Measurements from ENCODE around the gene SPATA19.

Gene SPATA19

GRCh38 chr11:133833898-133834681 lies 11.2 kb downstream of the SPATA19 start:
- Histone ChIP-seq H3K9ac (ENCODE audit: low read length) (no peak overlapping the region), H3K4me3 (ENCODE audit: low read length) (no peak overlapping the region), H3K4me1 (ENCODE audit: control insufficient read depth, insufficient read depth, low read length) (no peaks in the 10 kb centered on the region), H3K27me3 (ENCODE audit: control insufficient read depth, insufficient read depth, low read length) (peaks cover 9% of the 10 kb centered on the region), H3K9me3 (ENCODE audit: control insufficient read depth, low read length) (no peaks in the 10 kb centered on the region), H3K36me3 (ENCODE audit: control insufficient read depth, insufficient read depth, low read length) (no peaks in the 10 kb centered on the region)

- Histone ChIP-seq H3K27me3 (ENCODE audit: control insufficient read depth, insufficient read depth, low read length) (peaks cover 10% of the 10 kb centered on the region), H3K4me1 (ENCODE audit: control insufficient read depth, insufficient read depth, low read length) (no peaks in the 10 kb centered on the region), H3K36me3 (ENCODE audit: control insufficient read depth, insufficient read depth, low read length) (no peaks in the 10 kb centered on the region), H3K4me3 (ENCODE audit: low read length) (no peak overlapping the region), H3K9ac (ENCODE audit: low read length) (no peak overlapping the region), H3K9me3 (ENCODE audit: control insufficient read depth, low read length) (no peaks in the 10 kb centered on the region)
These were observed 12.1 kb downstream of the SPATA19 start for GRCh38 chr11:133832991-133833897.

- Histone ChIP-seq H3K9me3 (ENCODE audit: control insufficient read depth, low read length) (no peaks in the 10 kb centered on the region), H3K36me3 (ENCODE audit: control insufficient read depth, insufficient read depth, low read length) (no peaks in the 10 kb centered on the region), H3K4me1 (ENCODE audit: control insufficient read depth, insufficient read depth, low read length) (no peaks in the 10 kb centered on the region), H3K4me3 (ENCODE audit: low read length) (no peak overlapping the region), H3K9ac (ENCODE audit: low read length) (no peak overlapping the region), H3K27me3 (ENCODE audit: control insufficient read depth, insufficient read depth, low read length) (peaks cover 12% of the 10 kb centered on the region)
These were observed 13.0 kb downstream of the SPATA19 start for GRCh38 chr11:133832096-133832990.

GRCh38 chr11:133830931-133831907 lies 14.1 kb downstream of the SPATA19 start:
- Histone ChIP-seq H3K4me3 (ENCODE audit: low read length) (no peak overlapping the region), H3K4me1 (ENCODE audit: control insufficient read depth, insufficient read depth, low read length) (no peaks in the 10 kb centered on the region), H3K9ac (ENCODE audit: low read length) (no peak overlapping the region), H3K9me3 (ENCODE audit: control insufficient read depth, low read length) (no peaks in the 10 kb centered on the region), H3K27me3 (ENCODE audit: control insufficient read depth, insufficient read depth, low read length) (peaks cover 12% of the 10 kb centered on the region), H3K36me3 (ENCODE audit: control insufficient read depth, insufficient read depth, low read length) (no peaks in the 10 kb centered on the region)

GRCh38 chr11:133829566-133829965 lies 15.7 kb downstream of the SPATA19 start:
- Histone ChIP-seq H3K9me3 (ENCODE audit: control insufficient read depth, low read length) (no peaks in the 10 kb centered on the region), H3K4me1 (ENCODE audit: control insufficient read depth, insufficient read depth, low read length) (no peaks in the 10 kb centered on the region), H3K27me3 (ENCODE audit: control insufficient read depth, insufficient read depth, low read length) (peaks cover 12% of the 10 kb centered on the region), H3K4me3 (ENCODE audit: low read length) (no peak overlapping the region), H3K9ac (ENCODE audit: low read length) (no peak overlapping the region), H3K36me3 (ENCODE audit: control insufficient read depth, insufficient read depth, low read length) (no peaks in the 10 kb centered on the region)

GRCh38 chr11:133828871-133829270 lies 16.4 kb downstream of the SPATA19 start:
- Histone ChIP-seq H3K4me3 (ENCODE audit: low read length) (no peak overlapping the region), H3K4me1 (ENCODE audit: control insufficient read depth, insufficient read depth, low read length) (no peaks in the 10 kb centered on the region), H3K9ac (ENCODE audit: low read length) (no peak overlapping the region), H3K9me3 (ENCODE audit: control insufficient read depth, low read length) (no peaks in the 10 kb centered on the region), H3K36me3 (ENCODE audit: control insufficient read depth, insufficient read depth, low read length) (no peaks in the 10 kb centered on the region), H3K27me3 (ENCODE audit: control insufficient read depth, insufficient read depth, low read length) (peaks cover 12% of the 10 kb centered on the region)

- no peaks in the 10 kb centered on the region for H3K4me1 ChIP-seq (ENCODE audit: control insufficient read depth, insufficient read depth, low read length)
These were observed 17.8 kb downstream of the SPATA19 start for GRCh38 chr11:133827556-133827955.

GRCh38 chr11:133826866-133827265 lies 18.4 kb downstream of the SPATA19 start:
- no peaks in the 10 kb centered on the region for H3K4me1 ChIP-seq (ENCODE audit: control insufficient read depth, insufficient read depth, low read length)
- H3K36me3 ChIP-seq (ENCODE audit: control insufficient read depth, insufficient read depth, low read length) = no peaks in the 10 kb centered on the region
- peaks cover 8% of the 10 kb centered on the region for H3K27me3 ChIP-seq (ENCODE audit: control insufficient read depth, insufficient read depth, low read length)
- no peak overlapping the region for H3K9ac ChIP-seq (ENCODE audit: low read length)
- no peaks in the 10 kb centered on the region for H3K9me3 ChIP-seq (ENCODE audit: control insufficient read depth, low read length)
- H3K4me3 ChIP-seq (ENCODE audit: low read length) = no peak overlapping the region

More at GRCh38 chr11:133827556-133827955, 17.8 kb downstream of the SPATA19 start:
- H3K4me3 ChIP-seq (ENCODE audit: low read length) = no peak overlapping the region
- no peaks in the 10 kb centered on the region for H3K9me3 ChIP-seq (ENCODE audit: control insufficient read depth, low read length)
- no peak overlapping the region for H3K9ac ChIP-seq (ENCODE audit: low read length)
- peaks cover 12% of the 10 kb centered on the region for H3K27me3 ChIP-seq (ENCODE audit: control insufficient read depth, insufficient read depth, low read length)
- no peaks in the 10 kb centered on the region for H3K36me3 ChIP-seq (ENCODE audit: control insufficient read depth, insufficient read depth, low read length)

GRCh38 chr11:133825666-133826065 lies 19.6 kb downstream of the SPATA19 start:
- Histone ChIP-seq H3K9me3 (ENCODE audit: control insufficient read depth, low read length) (no peaks in the 10 kb centered on the region), H3K36me3 (ENCODE audit: control insufficient read depth, insufficient read depth, low read length) (no peaks in the 10 kb centered on the region), H3K4me1 (ENCODE audit: control insufficient read depth, insufficient read depth, low read length) (no peaks in the 10 kb centered on the region), H3K27me3 (ENCODE audit: control insufficient read depth, insufficient read depth, low read length) (peaks cover 3% of the 10 kb centered on the region), H3K9ac (ENCODE audit: low read length) (no peak overlapping the region), H3K4me3 (ENCODE audit: low read length) (no peak overlapping the region)

- Histone ChIP-seq H3K9ac (ENCODE audit: low read length) (no peak overlapping the region), H3K4me3 (ENCODE audit: low read length) (no peak overlapping the region), H3K36me3 (ENCODE audit: control insufficient read depth, insufficient read depth, low read length) (no peaks in the 10 kb centered on the region), H3K4me1 (ENCODE audit: control insufficient read depth, insufficient read depth, low read length) (no peaks in the 10 kb centered on the region), H3K9me3 (ENCODE audit: control insufficient read depth, low read length) (no peaks in the 10 kb centered on the region), H3K27me3 (ENCODE audit: control insufficient read depth, insufficient read depth, low read length) (peaks cover 3% of the 10 kb centered on the region)
These were observed 20.2 kb downstream of the SPATA19 start for GRCh38 chr11:133825156-133825555.

- no peaks in the 10 kb centered on the region for H3K36me3 ChIP-seq (ENCODE audit: control insufficient read depth, insufficient read depth, low read length)
- H3K27me3 ChIP-seq (ENCODE audit: control insufficient read depth, insufficient read depth, low read length) = peaks cover 3% of the 10 kb centered on the region
- H3K9me3 ChIP-seq (ENCODE audit: control insufficient read depth, low read length) = no peaks in the 10 kb centered on the region
- no peak overlapping the region for H3K9ac ChIP-seq (ENCODE audit: low read length)
- no peaks in the 10 kb centered on the region for H3K4me1 ChIP-seq (ENCODE audit: control insufficient read depth, insufficient read depth, low read length)
- no peak overlapping the region for H3K4me3 ChIP-seq (ENCODE audit: low read length)
These were observed 20.7 kb downstream of the SPATA19 start for GRCh38 chr11:133824593-133824992.
